GM21737 (cell line): ENCODE data around the gene ZBTB20.

Experiments
- ATAC-seq: cut with Tn5 transposase; IDR thresholded peaks from one replicate; pipeline ENCODE4 v1.9.1; 2021; ENCODE audit warnings: mild to moderate bottlenecking, moderate library complexity; ENCODE audit not compliant: unreplicated experiment

The ZBTB20 gene

DNA sequence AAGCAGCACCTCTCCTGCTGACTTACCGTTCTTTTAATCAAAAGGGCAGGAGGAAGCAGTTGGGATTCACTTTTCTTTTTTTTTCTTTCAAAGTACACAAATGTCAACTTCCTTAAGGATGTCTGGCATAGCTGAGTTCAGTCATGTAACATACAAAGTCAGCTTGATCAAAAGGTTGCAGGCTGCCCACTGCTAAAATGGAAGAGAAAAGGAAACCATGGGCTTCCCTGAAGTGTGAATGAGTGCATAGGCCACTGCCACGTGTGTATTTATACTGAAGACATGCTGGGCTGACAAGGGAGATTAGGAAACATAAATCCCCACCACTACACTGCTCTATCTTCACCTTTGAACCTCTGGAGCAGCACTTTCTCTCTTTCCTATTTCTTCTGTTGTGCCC, 540.8 kb downstream of the ZBTB20 start:
- ATAC-seq = no peak

DNA sequence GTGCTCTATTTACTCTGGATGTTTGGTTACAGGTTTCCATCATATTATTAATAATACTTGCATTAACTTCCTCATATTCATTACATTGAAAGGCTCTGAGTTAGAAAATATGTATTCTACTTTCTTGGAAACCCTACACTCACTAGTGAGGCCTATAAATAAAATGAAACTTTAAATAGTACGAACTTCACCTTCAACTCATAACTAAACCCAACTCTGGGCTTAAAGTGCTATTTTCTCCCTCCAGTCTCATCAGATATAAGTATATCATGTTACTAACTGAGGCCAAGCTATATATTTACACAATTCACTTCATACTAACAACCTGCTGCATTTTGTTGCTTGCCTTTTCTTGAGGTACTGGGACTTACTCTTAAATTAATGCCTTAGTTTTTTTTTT, 546.5 kb downstream of the ZBTB20 start:
- no peak for ATAC-seq

DNA sequence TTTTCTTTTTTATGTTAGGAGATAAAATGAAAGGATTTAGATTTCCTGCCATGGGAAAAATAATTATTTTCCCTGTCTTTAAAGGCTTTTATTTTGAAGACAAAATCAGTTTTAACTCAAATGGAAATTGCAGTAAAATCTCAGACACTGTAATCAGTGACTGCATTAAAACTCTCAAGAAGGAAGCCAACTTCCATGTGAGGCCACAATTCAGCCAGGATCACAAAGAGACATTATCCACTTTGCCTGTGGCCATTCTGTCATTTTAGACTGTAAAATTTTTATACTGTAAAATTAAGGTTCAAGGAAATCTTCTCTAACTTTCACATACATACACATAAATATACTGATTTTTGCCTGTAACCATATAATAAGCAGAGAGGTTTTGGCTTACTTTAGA, 549.2 kb downstream of the ZBTB20 start:
- ATAC-seq = no peak

DNA sequence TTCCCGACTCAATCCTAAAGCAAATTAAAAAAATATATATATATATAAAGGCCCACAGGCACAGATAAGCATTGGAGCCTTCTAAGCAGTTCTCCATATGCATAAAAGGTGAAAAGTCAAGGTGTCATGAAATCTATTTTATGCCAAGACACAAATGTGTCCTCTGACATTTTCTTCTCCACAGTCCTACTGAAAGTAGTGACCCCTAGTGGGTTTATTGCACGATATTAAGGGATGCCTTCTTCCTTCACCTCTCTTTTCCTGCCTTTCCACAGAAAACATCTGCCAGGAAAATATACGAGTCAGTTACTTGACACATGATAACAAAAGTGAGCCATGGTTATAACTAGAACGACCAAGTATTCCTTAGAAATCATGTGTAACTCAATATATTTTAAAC, 550.1 kb downstream of the ZBTB20 start:
- no peak for ATAC-seq

DNA sequence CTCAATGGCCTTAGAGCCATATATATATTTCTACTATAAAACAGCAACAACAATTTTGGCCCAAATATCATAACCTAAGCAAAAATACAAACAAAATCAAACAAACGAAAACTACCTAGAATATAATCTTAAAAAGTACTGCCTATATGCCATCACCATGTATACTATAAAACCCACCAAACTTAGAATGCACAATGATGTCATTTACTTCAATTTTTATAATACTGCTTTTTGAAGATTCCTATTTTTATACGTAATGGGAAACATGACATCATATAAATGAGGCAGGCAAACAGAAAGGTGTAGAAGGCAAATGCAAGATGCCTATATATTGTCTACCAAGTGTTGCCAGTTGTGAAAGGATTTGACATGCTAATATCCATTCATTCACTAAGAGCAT, 550.9 kb downstream of the ZBTB20 start:
- ATAC-seq = no peak

DNA sequence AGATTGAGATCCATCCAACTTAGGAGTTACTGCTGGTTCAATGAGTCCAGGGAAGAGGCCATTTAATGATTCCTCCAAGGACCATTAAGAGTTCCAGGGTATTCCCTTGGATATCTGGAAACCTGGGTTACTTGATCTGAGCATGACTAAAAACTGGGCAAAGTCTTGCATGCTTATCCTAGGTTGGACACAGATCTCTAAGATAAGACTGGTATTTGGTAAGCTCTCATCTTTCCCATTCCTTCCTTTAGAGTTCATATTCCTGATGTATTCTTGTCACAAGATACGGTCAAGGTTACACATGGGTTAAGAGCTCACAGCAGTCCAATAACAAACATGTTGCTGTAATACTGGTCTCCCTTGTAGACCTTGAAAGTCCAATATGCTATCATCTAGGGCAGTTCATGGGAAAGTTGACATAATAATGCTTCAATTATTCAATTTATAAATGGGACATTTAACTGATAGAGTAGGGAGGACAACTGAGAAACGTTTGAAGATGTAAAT, 551.5 kb downstream of the ZBTB20 start:
- no peak for ATAC-seq

DNA sequence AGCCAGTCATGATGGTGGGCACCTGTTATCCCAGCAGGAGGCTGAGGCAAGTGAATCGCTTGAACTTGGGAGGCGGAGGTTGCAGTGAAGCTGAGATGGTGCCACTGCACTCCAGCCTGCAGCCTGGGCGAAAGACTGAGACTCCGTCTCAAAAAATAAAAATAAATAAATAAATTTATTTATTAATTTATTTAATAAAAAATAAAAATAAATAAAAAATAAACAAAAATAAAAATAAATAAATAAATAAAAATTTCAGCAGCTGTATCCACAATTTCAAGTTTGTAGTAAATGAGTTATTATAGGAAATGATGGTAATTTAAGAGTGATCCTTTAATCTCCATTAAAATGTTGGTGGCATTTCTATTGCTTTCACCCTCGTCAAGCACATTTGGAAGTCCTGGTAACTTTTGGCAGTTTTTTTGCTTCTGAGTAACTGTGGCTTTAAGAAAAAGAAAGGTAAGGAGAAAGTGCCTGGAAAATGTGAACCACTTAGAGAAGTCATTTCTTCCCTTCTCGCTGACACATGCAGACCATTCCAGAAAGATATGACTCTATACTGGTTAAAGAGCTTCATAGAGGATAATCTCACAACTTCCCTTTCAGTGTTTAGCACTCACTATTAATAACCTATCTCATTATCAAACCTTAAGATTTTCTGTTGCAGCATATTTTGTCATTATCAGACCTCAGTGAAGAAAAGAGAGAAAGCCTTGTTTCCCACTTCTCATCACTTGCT, 556.6 kb downstream of the ZBTB20 start:
- no peak for ATAC-seq

DNA sequence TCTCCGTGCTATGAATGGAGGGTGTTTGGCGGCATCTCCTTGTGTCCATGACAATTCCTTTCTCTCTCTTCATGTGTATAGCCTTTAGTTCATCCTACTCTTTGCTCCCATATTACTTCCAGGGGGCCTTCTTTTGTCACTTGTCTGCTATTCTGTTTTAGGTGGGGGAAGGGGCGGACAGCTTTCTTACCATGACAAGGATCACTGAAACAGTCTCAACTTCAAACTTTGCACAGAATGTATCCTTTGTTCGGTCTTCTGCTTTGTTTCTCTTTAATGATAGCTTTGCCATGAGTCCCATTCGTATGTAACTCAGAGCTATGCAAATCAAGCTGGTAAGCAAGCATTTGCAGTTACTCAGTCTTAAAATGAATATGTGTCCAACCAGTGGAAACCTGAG, 559.1 kb downstream of the ZBTB20 start:
- no peak for ATAC-seq

DNA sequence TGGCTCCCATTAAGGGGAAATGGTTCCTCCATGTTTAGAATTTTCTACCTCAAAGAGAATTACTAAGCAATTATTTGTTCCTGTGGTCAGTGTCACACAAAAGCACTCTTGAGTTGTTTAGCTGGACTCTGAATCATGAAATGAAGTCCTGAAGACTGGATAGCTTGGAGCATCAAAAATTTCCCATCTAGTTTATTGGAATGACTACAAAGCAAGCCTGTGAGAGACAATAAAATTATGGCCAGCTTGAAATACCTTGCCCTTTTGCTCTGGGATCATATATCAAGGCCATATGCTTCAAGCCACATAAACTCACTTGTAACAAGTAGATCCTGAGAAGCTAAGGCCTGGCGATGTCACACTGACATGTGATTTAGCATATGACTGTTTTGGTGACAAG, 561.0 kb downstream of the ZBTB20 start:
- no peak for ATAC-seq

DNA sequence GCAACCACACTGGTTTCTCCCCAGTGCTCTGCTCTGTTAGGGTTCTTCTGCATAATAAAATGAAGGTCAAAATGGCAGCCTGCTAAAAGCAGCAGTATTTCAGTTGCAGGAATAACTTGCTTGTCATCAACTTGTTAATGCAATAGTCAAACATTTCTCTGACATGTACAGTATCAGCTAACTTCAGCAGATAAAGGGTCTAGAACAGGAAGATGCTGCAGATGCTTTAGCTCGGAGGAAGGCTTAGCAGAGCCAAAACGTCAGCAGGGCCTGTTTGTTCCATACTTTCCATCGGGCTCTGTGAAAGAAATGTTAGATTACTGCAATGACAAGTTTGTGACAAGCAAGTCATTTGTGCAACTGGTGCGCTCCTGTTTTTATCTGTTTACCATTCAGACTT, 561.4 kb downstream of the ZBTB20 start:
- no peak for ATAC-seq

DNA sequence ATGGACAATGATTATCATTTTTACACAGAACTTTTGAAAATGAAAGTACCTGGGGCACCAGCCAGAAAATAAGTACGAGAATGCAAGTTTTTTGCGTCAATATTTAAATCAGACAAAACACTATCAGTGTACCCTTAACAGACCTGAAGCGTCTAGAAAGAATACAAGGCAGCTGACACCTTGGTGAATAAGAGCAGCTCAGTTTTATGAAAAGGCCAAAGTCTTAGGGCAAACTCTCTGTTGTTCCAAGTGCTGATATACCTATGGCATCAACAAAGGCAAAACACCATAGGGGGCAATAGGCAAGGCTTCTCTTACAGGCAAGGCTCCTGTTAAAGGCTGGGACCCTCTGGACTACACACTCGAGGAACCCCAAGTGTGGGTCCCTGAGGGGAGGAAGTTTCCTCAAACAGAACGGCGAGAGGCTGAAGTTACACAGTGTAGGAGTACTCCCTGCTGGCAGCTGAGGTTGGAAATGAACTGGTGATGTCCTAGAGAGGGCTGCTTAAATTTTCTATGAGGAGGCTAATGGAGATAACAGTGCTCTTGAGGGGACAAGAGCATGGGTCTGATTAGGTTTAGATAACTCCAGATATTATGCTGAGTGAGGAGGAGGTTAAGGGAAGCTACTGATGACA, 562.2 kb downstream of the ZBTB20 start:
- ATAC-seq = no peak

DNA sequence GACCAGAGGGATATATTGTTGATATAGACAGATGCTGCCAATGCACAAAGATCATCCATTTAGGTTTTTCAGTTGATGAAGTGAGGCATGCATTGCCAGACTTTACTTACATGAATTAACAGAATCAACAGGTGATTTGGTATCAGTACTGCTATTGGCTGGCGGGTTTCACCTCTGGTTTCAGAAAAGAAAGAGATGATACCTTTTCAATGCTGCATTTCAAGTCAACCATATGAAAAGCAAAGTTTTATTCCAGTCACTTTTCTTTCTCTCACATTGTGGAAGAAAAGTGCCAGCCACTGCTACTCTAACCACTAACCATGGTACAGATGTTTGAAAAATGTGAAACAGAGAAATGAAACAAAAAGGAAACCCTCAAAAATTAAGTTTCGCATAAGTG, 564.2 kb downstream of the ZBTB20 start:
- peak; percentile 85 for ATAC-seq

DNA sequence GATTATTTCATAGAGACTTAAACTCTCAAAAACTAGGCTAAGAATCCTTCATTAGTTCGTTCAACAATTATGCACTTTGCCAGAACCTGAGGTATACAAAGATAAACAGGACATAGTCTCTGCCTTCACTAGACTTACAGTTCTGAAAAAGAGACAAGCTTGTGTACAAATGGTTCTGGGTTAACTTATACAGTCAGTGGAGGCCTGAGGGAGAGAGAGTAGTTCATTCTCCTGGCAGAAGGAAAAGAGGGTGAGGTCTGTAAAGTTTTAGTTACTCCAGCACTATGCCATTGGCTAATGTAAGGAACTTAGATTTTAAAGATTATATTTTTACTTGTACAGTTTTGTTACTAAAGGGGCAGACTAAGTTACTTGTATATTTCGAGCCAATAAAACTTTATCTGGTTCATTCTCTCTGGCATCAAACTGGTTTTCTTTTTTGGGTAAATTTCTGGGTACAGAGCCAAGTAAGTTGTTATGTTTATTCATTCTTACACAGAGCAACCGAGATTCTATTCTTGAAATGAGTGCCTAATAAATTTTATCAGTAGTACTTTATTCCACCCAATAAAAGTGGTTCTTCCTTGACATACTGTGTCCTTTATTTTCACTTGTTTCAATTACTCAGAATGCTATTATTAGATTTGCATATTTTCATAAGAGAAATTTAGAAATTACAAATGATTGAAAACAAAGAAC, 574.6 kb downstream of the ZBTB20 start:
- no peak for ATAC-seq

DNA sequence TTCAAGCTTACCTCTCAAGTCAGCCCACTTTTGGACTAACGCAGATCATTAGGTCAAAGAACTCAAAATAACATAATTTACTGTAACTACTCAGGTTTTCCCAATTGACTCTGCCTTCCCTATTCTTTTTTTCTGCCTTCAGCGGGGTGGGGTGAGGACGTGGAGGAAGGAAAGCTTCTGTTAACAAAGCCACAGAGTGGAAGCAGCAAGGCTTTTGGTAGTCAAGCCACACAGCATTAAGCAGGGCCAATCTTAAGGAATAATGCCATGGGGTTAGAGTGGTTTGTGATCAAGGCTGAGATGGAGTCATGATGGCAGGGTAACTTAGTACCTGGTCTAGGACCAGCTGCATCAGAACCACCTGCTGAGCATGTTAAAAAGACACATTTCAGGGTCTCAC, 575.7 kb downstream of the ZBTB20 start:
- no peak for ATAC-seq

DNA sequence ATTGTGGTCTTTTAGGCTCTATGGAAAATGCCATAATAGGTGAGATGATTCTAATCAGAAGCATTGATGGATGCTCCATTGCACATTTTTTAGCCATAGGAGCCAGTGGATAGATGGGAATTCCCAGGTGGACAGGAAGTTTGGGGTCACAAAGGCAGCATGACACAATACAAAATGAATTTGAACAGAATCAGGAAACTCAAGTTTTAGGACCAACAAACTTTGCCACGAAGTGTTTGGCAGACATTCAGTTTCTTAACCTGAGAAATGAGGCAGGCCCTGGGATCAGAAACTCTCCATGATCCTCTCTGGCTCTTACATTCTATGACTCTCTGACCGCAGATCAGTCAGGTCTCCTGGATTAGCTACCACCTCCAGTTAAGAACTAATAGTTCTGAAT, 577.9 kb downstream of the ZBTB20 start:
- no peak for ATAC-seq

DNA sequence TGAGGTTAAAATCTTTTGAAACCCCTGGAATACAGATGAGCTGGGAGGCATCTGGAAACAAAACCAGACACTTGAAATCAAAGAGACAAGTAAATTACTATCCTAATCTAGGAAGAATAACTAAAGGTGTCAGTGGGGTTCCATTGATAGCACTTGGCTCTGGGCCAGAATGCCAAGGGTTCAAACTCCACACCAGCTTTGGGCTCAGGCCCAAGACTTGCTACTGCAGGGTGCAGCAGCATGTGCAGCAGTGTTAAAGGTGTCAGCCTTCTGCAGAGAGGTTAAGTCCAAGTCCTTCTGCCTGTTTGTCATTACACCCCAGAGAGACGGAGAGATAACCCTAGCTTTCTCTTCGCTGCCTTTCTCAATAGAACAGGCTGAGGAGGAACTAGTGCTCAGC, 579.3 kb downstream of the ZBTB20 start:
- ATAC-seq = no peak

DNA sequence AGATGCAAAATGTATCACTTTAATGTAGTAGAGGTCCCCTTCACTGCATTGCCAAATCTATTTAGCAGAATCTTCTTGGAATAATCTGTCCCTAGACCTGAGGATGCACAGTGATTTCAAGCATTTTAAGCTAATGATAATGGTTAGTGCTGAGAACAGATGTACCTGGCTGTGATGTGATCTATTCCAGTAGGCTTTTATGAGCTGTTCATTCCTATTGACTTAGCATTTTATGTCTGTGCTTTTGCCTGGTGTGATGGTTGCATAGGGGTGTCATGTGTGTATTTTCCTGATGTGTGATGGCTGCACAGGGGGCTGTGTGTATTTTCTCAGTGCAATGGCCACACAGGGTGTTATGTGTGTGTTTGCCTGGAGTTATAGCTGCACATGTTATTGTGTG, 580.3 kb downstream of the ZBTB20 start:
- ATAC-seq = no peak

DNA sequence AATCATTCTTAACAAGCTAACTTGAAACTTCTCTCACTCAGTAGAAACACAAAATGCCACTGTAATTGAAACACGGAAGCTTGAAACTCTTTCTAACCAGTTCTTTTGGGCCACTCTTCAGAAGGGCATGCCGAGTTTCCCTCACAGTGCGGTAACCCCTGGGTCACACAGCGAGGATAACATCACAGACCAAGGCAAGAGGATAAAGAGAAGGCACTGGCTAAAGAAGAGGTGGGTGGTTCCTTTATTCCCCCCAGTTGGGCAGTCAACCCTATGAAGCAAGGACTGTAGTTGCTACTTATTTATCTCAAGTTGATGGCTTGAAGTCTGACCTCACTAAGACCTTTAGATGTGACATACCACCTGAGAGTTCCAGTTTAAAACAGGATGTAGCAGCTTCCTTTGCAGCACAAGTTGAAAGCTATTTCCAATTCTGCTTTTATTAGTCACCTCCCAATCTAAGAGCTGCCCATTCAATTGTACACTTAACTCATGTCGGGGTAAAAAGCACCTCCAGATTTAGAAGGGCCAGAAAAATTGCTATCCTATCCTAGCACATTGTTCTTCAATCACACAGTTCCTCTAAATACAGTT, 580.8 kb downstream of the ZBTB20 start:
- ATAC-seq = peak; percentile 91

DNA sequence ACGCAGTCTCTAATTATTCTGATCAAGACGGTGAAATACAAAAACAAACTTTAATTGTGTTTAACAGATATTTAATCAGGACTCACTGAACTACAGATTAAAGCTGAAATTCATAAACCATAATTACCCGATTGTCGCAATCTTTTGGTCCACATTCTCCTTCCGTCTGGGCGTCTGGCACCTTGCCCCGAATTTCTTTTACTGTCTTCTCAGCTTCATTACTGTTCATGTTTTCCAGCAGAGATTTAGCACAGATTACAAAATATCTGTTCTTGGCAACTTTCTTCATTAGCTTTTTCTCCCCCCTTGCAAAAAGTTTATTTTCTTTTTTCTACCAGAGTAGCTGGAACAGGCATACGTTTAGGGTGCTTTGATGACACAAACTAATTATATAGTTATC, 581.9 kb downstream of the ZBTB20 start:
- ATAC-seq = no peak

DNA sequence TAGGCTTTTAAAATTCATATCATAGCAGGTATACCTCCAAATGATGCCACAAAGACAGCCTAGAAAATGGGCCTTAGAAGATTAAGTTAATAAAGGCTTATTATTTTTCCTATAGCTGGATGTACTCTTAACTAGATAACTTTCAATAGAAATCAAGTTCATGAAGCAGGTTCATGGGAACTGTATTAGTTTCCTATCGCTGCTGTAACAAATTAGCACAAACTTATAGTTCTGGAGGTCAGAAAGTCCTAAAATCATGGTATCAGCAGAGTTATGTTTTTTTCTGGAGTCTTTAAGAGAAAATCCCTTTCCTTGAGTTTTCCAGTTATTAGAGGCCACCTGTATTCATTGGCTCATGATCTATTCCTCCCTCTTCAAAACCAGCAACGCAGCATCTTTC, 583.4 kb downstream of the ZBTB20 start:
- no peak for ATAC-seq

DNA sequence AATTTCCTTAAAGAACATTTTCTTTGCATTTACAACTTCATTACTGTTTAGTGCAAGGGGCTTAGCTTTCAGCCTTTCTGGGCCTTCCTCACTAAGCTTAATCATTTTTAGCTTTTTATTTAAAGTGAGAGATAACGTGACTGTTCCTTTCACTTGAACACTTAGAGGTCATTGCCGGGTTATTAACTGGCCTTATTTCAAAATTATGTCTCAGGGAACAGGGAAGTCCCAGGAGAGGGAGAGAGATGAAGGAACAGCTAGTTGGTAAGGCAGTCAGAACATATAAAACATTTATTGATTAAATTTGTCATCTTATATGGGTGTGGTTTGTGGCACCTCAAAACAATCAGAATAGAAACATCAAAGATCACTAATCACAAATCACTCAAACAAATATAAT, 584.5 kb downstream of the ZBTB20 start:
- ATAC-seq = no peak

DNA sequence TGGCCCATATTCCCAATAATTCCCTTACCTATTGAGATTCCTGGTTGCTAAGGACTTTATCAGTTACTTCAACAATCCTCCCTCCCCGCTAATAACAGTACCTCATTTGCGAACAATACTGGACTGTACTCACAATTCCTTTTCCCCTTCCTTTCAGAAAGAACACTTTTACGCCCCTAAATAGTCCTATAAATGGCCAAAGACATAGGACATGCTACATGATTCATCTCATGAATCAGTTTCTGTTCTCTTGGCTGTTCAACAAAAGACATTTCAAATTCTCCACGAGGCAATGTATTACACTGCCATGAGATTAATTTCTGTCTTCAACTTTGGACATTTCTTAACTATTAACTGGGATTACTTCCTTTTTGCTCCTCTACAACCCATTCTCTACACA, 588.8 kb downstream of the ZBTB20 start:
- no peak for ATAC-seq
